IPS-NIHi11 (cell line): ENCODE measurements around the gene SRP72.
"Not testable (repeated sequence)": the region's sequence is repeated elsewhere in the genome, so short reads cannot be mapped to it uniquely, and the experiment has no call there.

Source experiments
- DNase-seq: peaks from one replicate; pipeline ENCODE4 v3.0.0; 2012; ENCODE audit warnings: mixed read lengths, low spot score

The SRP72 gene

GRCh38 chr4:56467284-56468096 lies at the start of gene SRP72:
Gene SRP72 (plus strand): TSS chr4:56467617. CDS start chr4:56467636, 19 bp downstream.
- peak; percentile 91 for DNase-seq

GRCh38 chr4:56424176-56424575 lies 43.2 kb upstream of the SRP72 start:
- DNase-seq: no peak

- peak; percentile 7 for DNase-seq
Measured at GRCh38 chr4:56424697-56425514, 42.5 kb upstream of the SRP72 start.

- peak; percentile 51 for DNase-seq
Measured at GRCh38 chr4:56425518-56425917, 41.9 kb upstream of the SRP72 start.

- DNase-seq: no peak
Measured at GRCh38 chr4:56426273-56426672, 41.1 kb upstream of the SRP72 start.

- no peak for DNase-seq
Measured at GRCh38 chr4:56427179-56427578, 40.2 kb upstream of the SRP72 start.

GRCh38 chr4:56430203-56430602 lies 37.2 kb upstream of the SRP72 start:
- DNase-seq: no peak

- DNase-seq: no peak
Measured at GRCh38 chr4:56433280-56433679, 34.1 kb upstream of the SRP72 start.

- DNase-seq: peak; percentile 55
Measured at GRCh38 chr4:56434599-56435139, 32.7 kb upstream of the SRP72 start.

- DNase-seq: peak; percentile 95
Measured at GRCh38 chr4:56435140-56435926, 32.1 kb upstream of the SRP72 start, which contains the start of gene PPAT. Gene PPAT (minus strand): TSS chr4:56435615. CDS start chr4:56435477, 138 bp downstream.

GRCh38 chr4:56438766-56439165 lies 28.7 kb upstream of the SRP72 start:
- no peak for DNase-seq

GRCh38 chr4:56440983-56441382 lies 26.4 kb upstream of the SRP72 start:
- no peak for DNase-seq

GRCh38 chr4:56444719-56445118 lies 22.7 kb upstream of the SRP72 start:
- no peak for DNase-seq

- DNase-seq: no peak
Measured at GRCh38 chr4:56445699-56446098, 21.7 kb upstream of the SRP72 start.

- DNase-seq: no peak
Measured at GRCh38 chr4:56448301-56448700, 19.1 kb upstream of the SRP72 start.

GRCh38 chr4:56449475-56449874 lies 17.9 kb upstream of the SRP72 start:
- not testable (repeated sequence) for DNase-seq

- DNase-seq: no peak
Measured at GRCh38 chr4:56450342-56450741, 17.1 kb upstream of the SRP72 start.

- no peak for DNase-seq
Measured at GRCh38 chr4:56460085-56460484, 7.3 kb upstream of the SRP72 start.

GRCh38 chr4:56462157-56462556 lies 5.3 kb upstream of the SRP72 start:
- DNase-seq: no peak

GRCh38 chr4:56463711-56464110 lies 3.7 kb upstream of the SRP72 start:
- no peak for DNase-seq

- DNase-seq: no peak
Measured at GRCh38 chr4:56464581-56464980, 2.8 kb upstream of the SRP72 start.
